Stimulated activated CD4-positive, alpha-beta T cell treated with anti-CD3 and anti-CD28 coated beads, Interleukin-1b, Interleukin-23, amount 100 ng/mL, for 1 hour (primary cell): ENCODE data around the gene RELT.

Experiments
- DNase-seq, 2 donors: peaks; one replicate each; pipeline ENCODE4 v3.0.0-alpha.2; 2020; ENCODE audit warnings: low read depth in 2 of 2

Gene RELT

DNA sequence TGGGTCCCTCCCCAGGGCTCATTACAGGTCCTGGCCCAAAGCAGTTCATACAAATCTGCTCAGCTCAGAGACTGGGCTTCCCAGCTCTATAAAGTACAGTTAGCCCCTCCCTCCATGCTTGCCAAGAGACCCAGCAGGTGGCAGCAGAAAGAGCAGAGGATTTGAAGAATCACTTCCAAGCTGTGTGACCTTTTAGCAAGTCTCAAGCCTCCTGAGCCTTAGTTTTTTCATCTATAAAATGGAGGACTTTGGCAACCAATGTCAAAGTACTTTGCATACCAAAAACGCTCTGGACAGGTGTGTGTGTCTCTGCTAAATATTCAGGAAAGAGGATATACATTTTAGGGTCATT is 26.6 kb downstream of the RELT start:
- no peak for DNase-seq

DNA sequence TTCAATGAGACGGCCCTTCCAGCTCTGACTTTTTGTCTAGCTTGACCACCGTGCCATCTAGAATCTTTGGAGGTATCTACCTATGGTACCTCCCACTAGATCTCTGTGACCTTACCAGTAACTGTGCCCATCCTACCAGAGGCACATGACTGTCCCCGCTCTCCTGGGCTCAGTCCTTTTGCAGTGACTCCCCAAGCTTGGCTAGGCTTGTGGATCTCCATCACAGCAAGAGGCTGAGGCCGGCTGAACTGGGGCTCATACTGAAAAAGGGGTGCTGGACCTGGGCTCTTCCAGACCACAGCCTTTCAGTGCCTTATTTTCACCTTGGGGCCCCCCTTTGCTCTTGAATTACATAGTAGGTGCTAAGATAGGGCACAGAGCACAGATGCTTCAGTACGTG is 27.3 kb downstream of the RELT start:
- no peak for DNase-seq

DNA sequence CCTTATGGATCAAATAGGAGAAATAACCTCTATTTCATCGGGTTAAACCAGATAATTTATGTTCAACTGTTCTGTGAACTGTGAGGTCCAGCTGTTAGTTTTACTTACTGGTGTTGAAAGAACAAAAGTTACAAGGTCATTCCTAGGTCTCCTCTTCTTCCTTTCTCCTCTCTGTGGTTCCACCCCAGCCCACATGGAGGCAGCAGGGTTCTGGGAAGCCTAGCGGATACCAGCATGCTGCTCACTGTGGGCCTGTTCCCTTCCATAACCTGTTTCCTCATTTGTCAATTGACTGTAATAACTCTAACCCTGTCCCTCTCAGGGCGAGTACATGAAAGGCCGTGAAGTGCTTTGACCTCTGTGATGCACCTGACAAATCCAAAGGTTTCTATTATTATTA is 27.8 kb downstream of the RELT start:
- no peak for DNase-seq

DNA sequence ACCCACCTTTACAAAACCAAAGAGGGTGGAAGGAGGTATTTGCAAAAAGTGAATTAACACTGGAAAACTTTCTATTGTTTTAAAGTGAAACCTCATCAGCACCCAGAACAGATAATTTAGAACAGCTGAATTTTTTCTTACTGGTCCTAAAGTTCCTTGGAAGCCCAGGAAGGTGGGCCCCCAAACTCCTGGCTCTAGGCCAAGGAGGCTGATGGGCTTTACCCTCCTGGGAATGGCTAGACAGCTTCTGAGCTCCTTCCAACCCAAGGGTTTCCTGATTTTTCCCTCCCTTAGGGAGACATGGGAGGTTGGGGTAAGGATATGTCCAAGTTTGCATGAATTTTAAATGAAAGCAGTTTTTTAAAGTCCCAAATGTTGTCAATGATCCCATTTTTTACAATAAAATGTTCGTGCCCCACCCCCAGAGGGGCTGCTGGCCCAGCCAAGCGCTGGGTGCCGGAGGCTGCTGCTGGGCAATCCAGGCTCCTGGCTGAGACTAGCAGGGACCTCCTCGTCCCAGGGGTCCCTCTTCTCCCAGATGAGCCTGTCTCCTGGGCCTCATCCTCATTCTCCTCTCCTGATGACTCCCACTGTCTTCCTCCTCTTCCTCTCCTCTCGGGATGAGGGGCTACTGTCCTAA is 28.4 kb downstream of the RELT start:
- DNase-seq, result no peak

DNA sequence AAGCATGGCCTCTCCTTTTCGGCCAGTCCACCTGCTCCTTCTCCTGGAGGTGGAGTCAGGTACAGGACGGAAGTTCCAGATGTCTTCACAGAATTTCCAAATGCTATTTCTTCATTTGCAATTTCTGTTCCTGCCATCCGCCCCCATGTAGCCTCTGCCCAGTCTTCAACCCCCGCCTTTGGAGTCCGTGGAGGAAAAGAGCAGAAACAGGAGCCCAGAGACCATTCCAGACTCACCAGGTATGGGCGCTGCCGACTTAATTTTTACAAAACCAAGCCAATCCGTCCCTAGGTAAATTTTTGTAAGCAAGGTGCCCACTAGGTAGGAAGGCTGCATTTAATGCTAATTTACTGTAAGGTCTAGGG is 28.9 kb downstream of the RELT start:
- DNase-seq, result no peak

DNA sequence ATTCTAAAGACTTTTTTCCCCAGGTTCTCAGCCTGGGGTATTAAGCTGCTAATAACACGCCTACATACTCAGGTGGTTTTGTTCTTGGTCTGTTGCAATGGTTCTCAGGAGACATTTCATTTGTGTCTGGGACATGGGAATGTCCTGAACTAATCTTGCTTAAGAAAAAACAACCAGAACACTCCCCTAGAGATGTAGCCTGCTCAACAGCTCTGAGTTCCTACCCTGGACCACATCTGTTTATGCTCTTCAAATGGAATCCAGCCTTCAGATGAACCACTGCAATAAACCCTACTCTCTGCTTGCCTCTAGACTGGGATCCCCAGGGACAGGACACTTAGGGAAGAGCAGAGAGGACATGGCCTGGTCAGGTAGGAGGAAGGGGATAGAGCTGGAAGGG is 29.9 kb downstream of the RELT start:
- DNase-seq, result no peak

DNA sequence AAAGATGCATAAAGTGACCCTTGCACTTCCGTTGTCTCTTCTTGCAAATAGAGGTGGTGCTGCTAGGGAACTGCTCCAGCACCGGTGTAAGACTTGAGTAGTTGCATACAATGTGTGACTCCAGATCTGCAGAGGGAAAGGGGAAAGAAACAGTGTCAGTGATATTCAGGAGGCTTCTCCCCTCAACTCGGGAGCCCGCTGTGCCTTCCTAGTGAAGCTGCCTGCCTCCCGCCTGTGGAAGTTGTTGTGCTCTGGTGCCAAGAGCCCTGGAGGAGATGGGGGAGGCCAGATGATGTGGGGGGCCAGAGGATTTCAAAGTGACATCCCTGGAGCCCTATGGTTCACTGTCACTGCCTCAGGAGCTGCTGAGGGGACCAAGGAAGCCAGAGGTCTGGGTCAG is 30.4 kb downstream of the RELT start:
- no peak for DNase-seq

DNA sequence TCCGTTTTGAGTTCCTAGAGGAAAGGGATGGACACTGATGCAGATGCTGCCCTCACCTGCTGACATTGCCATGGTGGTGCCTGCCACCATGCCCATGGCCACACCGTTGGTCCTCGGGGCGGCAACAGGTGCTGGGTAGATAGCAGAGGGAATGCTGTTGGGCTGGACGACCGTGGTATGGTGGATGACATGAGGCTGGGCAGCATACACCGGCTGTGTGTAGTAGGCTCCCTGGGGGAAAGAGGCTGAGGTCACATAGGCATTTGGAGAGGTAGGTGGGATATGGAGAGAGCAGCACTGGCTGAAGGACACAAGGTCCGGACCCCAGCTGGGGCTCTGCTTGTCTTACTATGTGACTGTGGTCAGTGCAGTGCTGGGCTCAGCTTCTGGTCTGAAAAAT is 33.2 kb downstream of the RELT start:
- no peak for DNase-seq

DNA sequence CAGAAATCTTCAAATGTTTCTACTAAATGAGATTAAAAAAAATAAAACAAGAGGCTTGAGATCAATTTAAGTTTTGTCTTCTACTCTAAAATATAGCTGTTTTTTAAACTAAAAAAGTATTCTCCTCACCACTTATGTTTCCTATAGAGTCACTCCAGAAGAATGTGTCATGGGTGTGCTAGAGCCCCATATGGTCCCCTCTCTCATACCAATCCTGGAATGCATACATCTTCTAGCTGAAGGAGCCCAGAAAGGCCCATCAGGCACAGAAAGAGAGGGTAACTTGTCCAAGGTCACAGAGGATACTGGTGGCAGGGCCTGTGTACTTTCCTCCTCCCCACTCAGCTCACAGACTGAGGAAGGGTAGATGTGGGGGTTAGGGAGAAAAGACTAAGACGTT is 34.4 kb downstream of the RELT start:
- no peak for DNase-seq

DNA sequence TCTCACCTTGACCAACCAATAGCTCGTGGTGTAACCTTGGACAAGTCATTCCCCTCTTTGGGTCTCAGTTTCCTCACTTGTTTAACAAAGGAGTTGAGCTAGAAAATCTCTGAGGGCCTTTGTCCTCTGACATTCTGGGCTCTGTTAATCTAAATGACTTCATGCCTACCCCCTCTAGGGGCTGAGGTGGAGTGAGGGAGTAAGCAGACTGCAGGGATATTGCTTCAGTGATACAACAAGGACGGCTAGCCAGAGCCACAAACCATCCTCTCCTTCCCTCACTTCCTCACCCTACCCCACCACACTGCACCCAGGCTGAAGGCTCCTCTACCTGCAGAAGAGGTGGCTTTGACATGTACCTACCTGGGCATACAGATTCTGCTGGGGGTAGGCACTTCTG is 34.8 kb downstream of the RELT start:
- no peak for DNase-seq

DNA sequence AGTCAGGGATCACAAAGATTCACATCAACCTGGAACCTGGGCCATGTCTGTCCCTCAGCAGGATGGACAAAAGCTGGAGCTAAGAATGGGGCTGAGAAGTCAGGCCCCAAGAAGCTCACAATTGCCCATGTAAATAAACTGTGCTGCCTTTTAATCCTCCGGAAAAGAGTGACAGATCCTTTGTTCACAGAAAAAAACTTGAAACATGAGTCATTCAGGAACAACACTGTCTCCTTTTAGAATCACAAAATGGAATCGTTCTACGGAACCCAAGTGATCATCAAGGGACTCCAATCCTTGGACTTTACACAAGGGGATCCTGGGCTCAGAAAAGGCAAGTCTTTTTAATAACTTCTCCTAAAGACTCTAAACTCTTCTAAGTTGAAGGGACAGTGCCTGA is 36.1 kb downstream of the RELT start:
- DNase-seq, result no peak

DNA sequence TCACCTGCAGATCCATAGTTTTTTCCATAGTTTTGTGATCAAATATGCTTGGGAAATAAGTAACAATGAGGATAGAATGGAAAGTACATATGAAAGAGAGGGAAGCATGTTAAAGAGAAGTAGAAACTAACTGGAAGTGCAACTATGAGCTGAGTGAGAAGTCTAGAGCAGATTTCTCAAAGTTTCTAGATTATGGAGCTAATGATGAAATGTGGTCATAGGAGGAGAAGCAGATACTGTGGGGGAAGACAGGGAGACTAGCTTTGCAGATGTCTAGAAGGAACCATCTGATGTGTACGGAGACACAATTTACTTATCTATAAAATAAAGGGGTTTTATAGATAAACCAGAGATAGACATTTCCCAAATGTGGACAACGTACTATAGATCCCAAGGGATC is 37.1 kb downstream of the RELT start:
- DNase-seq, result no peak

DNA sequence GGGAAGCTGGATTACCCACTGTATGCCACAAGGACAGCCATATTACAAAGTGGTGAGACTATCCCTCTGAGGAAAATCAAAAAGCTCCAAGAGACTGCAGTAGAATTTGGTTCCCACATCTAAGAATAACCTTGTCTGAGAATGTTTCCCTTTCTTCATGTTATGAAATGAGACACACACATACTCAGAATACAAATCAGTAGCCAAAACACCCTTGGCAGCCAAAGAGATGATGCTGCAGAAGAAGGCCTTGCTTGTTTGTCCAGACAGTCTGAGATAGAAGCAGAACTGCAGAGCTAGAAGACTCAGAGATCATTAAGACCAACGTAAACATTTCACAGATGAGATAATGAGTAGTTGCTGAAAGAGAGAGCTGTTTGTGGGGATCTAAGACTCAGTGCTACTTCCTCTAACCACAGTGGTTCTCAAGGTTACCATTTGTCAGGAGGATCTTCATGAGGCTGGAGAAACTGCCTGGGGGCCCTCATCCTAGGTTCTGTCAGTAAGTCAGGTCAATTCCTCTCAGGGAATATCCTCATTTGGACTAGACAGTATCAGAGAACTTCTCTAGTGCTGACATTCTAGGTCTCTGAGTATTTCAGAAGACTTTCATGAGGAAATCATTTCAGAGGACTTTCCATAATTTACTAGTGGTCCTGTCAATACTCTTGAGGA is 38.9 kb downstream of the RELT start:
- DNase-seq, result no peak

DNA sequence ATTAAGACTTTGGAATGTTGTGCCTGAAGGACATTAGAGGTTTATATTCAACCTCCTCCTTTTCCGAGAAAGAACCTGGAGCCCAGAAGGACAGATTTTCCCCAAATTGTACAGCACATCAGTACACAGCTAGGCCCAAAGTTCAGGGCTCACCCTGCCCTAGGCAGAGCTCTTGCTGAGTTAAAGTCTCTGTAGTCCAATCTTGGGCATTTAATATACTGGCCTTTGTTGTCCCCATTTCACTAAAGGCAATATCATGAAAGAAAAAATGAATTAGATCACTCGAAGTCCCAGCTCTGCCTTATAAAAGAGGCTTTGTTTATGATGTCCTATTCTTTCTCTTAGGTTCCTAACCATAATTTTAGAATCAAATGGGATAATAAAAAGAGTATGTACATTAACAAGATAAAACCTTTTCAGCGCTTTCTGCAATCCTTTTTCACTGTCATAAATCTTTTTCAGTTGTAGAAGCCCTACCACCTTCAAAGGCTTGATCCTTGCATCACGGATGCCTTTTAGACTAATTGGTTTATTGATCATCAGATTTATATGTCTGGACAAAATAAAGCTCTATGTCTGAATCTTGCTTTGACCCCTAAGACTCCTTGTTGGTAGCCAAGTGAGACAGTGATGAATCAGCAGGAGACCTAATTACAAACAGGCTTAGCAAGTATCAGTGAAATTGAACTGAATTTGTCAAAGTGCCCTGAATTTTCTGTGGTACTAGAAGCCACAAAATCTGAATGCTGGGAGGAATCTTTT is 39.8 kb downstream of the RELT start:
- no peak for DNase-seq

DNA sequence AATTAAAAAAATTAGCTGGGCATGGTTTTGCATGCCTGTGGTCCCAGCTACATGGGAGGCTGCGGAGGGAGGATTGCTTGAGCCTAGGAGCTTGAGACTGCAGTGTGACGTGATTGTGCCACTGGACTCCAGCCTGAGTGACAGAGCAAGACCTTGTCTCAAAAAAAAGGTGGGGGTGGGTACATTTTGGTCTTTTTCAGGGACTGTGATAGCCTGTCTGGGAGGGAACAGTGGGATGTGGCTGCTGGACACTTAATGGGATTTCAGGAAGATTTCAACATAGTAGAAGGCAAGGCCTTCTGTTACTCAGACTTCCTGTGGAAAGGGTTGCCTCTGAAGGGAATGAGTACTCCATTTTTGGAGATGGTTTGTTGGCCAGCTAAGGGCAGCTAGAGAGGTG is 40.6 kb downstream of the RELT start:
- no peak for DNase-seq

DNA sequence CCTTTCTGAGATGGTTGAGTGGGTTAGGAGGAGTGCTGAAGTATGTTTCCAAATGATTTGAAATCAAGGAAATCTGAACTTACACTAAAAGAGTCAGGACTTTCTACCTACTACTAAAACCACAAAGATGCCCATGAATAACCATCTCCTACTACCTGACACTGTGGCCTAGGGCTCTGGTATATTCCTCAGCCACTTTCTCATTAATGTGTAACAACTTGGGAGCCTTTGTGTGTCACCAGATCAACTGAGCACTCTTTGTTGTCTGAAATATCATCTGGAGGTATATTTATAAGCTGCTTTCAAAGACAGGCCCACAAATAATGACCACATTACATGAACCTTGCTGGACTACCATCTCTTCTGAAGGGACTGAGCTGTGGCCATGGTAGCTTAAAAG is 43.9 kb downstream of the RELT start:
- DNase-seq, result no peak

DNA sequence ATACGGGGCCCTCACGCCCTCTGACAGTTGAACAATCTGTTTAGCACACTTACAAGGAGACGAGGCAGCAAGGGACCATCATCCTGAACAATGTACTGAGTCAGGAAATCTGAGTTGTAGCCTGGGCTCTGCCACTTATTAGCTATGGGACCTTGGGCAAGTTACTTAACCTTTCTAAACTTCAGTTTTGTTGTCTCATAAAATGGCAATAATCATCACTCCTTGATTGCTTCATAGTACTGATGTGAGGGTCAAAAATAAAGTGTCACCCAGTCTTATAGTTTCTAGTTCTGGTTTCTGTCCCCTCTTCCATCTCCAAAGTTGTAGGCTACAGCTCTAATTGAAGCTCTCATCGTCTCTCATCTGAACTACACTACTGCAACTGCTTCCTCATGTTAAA is 46.7 kb downstream of the RELT start:
- no peak for DNase-seq

DNA sequence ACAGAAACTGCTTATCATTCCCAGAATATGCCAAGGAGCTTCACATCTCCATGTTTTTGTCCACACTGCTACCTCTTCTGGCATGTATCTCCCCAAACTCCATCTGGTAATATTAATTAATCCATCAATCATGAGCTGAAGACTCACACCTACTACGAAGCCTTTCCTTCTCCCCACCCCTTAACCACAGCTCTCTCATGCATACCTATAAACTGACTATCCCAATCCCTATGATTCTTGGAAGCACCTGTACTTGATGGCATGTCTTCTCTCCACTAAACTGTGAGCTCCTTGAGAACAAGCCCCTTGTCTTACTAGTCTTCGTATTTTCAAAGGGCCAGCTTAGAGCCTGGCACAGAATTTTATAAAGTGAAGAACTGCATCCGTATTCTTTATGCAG is 47.3 kb downstream of the RELT start:
- DNase-seq, result no peak

DNA sequence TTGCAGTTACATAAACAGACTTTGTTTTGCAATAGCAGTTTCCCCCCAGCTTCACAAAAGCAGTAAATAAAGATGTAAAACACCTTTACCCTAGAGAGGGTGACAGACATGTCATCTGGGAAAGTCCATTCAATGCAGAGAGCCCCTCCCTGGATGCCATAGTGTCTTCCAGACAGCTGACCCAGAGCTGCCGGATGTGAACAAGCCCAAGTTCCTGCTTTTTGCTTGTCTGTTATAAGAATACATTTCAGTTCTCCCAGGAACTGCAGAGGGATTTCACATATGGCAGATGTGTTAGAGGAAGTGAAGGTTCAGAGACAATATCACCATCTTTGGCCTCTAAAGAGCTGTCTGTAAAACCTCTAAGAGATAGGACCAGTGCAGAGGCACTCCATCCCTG is 48.9 kb downstream of the RELT start:
- DNase-seq, result no peak

DNA sequence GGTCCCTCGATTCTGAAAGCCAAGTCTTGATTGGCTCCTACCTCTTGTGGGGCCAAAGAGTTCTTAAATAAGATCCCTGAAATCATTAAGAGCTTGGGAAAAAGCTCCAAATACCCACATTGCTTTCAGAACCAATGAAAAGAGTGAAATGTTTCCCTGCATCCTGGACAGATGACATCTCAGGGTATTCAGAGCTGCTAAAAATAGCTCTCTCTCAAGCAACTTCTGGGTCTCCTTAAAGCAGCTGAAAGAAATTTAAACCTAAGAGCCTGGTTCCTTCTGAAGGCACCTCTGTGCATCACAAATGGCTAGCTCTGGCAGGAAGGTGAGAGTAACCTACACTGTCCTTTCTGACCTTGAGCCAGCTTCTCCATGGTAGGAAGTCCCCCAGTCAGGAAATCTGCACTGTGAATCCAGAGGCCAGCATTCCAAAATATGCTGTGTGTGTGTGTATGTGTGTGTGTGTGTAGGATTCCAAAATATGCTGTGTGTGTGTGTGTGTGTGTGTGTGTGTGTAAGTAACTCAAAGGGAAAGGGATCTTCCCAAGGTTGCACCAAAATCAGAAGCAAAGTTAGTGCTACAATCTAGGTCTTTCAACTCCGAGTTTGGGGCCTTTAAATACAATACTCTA is 50.1 kb downstream of the RELT start:
- no peak for DNase-seq

DNA sequence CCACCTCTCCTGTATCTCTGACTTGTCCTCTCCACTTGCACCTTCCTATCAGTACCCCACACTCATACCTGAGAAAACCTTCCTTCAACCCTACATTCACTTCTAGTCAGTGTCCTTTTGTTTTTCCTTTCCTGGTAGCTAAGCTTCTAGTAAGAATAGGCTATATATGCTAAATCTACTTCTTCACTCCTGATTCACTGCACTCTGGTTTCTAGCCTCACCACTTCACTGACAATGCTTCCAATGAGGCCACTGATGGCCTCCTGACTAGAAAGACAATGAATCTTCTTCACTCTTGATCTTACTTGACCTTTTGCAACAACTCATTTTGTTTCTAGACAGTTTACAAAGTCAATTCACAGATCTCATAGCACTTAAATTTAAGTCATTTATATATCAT is 52.0 kb downstream of the RELT start:
- no peak for DNase-seq

DNA sequence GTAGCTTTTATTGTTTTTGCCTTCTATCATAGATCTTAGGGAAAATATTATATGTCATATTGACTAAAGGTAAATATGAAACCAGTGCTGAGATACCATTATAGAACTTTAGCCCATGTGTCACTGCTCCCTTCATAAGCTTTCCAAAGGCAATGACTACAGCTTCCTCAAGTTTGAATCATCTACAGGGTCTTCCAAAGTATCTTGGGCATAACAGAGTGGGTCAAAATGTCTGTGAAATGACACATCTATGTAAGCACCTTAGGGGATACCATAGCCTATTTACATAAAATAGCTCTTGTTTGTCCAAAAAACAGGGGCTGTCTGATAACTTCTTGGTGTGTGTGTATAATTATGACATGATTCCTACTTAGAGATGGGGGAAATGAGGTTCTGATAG is 52.5 kb downstream of the RELT start:
- no peak for DNase-seq

DNA sequence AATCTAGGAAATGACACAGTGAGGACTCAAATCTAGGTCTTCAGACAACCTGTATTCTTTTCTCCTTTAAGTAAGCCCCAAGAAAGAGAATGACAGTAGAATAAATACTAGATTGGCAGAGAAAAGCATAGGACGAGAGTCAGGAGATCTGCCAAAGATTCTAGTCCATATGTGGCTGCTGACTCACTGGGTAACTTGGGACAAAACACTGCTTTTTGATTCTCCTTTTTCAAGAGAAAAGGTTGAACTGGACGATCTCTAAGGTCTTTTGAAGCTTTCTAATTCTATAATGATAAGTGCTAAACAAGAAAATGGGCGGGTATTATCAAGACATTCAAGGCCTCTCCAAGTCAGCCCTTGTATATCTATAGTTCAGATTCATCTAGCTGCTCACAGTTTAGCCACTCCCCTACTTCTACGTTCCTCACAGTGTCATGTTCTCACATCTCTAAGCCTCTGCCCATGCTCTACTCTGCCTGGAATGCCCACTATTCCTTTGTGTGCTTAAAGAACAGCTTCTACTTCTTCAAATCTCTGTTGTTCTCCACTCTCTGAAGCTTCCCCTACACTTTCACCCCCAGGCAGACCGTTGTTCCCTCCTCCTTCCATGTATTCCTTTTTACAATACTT is 53.0 kb downstream of the RELT start:
- DNase-seq, result no peak
